Panc1 (cell line): ENCODE results near the gene NAXE.

Source experiments
- CTCF ChIP-seq: fragments of 450-650 bp; IDR thresholded peaks from 2 replicates; pipeline ENCODE4 v1.5.1; 2017; ENCODE audit warnings: mild to moderate bottlenecking
- POLR2AphosphoS5 ChIP-seq: IDR thresholded peaks from 2 replicates; pipeline ENCODE4 v1.6.1; 2012; ENCODE audit warnings: mild to moderate bottlenecking, low read depth, low read length, moderate library complexity
- SIN3A ChIP-seq: IDR thresholded peaks from 2 replicates; pipeline ENCODE4 v1.6.1; 2012; ENCODE audit warnings: low read depth, mild to moderate bottlenecking, low read length, moderate library complexity, borderline replicate concordance; ENCODE audit not compliant: insufficient read depth
- TCF7L2 ChIP-seq: IDR thresholded peaks from 2 replicates; pipeline ENCODE4 v1.6.1; 2011; ENCODE audit warnings: mild to moderate bottlenecking, low read depth, low read length, inconsistent platforms

GRCh38 chr1:156608036-156608674 is 16.6 kb downstream of the NAXE start:
- TF ChIP-seq CTCF (peak; percentile 90), POLR2AphosphoS5 (no peak), SIN3A (no peak), TCF7L2 (no peak)
